HG03280 (cell line): ENCODE results near the gene NFIB.

ENCODE experiments used
- ATAC-seq: cut with Tn5 transposase; IDR thresholded peaks from one replicate; pipeline ENCODE4 v1.9.1; 2021; ENCODE audit warnings: mild to moderate bottlenecking, moderate library complexity; ENCODE audit not compliant: unreplicated experiment

Gene NFIB

DNA sequence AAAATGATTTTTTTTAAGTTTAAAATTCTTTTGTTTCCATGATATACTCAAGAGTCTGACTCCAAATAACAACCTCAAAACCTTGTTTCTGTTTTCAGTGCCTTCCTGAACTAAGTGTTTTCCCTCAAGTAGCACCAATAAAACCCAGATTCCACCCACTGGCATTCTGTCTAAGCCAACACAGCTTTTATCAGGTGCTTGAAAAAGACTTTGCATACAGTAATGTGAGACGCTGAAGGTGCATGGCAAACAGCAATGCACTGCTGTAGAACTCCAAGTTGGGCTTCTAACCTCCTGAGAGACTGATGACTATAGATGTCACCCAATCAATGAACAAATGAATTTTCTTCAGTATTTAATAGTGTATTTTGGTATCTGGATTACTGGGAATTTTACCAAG, 95.7 kb downstream of the NFIB start:
- ATAC-seq, result no peak

DNA sequence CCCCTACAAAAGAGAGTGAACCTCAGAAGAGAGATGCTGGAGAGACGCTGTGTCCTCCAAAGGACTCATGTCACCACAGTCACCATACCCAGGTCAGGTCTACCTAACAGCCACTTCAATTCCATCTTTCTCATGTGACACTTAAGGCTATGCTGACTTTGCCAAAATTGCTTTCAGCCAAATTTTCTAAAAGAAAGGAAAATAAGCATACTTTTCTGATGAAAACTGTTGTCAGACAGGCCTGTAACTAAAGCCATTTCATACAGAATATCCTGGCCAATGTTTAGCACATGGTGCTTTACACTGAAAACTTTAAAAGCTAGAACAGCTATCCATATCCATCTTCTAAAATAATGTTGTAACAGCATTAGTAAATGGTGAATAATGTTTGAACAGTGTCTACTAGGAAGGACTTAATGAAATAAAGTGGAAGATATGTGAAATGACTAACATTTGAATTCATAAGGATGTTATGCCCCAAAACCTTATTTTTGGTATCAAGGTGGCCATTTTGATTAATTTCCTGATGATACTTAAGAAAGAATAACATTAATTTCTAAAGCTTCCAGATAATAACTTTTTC, 97.2 kb downstream of the NFIB start:
- ATAC-seq, result no peak

GRCh38 chr9:14215614-14216013, 98.3 kb downstream of the NFIB start:
- no peak for ATAC-seq

DNA sequence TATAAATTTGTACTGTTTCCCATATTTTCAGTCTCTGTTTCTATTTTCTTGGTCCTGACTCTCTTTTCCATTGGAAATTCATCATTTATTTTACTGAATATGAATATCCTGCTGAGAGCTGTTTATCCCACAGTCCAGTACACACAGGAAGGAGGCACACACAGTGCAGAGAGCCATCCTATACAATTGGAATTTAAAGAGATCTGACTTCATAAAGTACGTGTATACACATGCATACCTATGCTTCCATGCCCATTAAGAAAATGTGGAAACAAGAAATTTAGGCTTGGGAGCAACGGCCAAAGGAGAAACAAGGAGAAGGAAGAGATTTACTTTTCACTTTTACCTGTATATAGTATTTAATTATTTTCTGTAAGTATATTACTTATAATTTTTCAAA, 99.2 kb downstream of the NFIB start:
- no peak for ATAC-seq

GRCh38 chr9:14214065-14214684, 99.8 kb downstream of the NFIB start:
- no peak for ATAC-seq

DNA sequence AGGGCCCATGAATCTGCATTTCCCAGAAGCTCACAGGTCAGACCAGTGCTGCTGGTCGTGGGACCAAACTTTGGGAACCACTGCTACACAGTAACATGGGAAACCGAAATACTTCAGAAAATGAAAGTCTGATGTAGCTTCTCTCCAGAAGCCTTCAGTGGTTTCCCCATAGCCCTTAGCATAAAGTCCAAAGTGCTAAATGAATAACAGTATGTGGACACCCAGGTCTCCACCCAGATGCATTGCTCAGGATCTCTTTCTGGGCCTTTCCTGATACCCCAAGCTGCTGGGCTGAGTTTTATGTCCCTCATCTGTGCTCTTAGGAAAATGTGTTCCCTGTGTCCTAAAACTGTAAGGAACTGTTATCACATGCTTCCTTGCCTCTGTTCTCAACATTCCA, 100.4 kb downstream of the NFIB start:
- no peak for ATAC-seq

- no peak for ATAC-seq
Measured at GRCh38 chr9:14212697-14213420, 101.1 kb downstream of the NFIB start.

- ATAC-seq, result no peak
Measured at GRCh38 chr9:14212077-14212476, 101.9 kb downstream of the NFIB start.

DNA sequence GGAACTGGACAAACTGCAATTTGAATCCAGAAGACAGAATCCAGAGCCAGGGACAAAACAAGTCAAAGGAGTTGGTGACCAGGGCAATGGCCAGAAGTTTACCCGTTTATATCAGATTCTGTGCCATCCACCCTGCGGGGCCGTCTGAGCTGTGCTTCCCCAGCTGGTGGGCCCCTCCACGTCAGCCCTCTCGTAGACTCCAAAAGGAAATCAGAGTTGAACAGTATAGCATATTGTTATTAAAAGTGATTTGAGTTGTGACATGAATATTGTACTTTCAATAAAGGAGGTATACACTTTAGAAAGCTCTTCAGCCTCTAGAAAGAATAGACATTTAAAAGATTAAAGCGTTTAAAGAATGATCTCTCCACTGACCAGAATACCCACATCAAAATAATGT, 102.4 kb downstream of the NFIB start:
- no peak for ATAC-seq

DNA sequence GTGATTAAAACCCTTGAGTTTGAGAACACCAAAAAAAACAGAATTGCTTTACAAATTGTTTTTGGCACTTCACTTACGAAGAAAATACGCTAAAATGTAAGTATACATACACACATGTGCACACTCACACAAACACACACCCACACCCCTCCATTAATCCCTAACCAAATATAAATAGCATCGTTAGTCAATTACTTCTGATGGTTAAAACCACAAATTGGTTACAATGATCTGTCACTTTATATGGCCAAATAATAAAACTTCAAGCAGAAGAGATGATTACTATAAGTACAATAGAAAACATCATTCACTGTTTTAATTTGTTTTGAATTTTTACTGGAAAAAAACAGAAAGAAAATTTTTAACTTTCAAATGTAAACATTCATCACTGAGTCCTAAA, 103.5 kb downstream of the NFIB start:
- ATAC-seq, result no peak

GRCh38 chr9:14209399-14210345, 104.3 kb downstream of the NFIB start:
- no peak for ATAC-seq

DNA sequence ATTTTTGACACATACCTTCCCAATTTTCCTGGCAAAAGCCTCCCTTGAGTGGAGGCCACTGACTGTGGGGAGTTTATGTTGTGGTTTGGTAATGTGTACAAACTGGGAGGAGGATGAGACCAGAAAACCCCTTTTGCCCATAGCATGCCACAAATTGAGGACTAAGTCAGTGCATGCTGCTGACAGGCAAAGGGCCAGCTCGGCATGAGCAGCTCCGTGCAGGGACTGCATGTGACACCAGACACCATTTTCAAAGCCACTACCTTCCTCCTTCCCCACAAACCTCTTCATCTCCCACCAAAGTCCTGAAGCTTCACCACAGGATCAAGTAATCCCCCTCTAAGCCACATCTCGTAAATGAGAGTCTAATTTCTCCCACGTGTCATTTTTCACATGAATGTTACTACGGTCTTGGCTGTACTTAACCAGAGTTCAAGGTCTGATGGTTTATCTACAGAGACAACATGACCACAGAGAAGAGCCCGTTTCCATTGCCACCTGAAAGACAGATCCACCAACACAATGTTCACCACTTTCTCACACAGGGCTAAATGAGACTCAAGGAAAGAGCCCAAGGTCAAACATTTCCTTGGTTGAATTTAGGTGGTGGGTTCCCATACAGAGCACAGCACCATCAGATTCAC, 106.5 kb downstream of the NFIB start:
- ATAC-seq, result no peak

DNA sequence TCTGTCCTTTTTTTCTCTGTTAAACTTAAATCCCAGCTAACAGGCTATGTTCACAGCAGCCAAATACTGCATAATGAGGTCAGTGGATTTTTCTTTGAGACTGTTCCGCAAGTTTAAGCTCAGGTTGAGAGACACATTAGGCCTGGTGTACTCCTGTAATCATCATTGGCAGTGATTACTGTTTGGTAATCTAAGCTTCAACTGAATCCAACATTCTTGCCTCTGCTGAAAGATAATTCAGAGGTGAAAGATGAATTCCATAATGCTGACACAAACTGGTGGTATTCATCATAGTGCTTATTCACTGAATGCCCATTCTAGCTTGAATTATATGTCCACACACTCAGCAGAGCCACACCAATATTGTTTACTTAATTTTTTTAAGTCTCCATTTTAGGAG, 108.5 kb downstream of the NFIB start:
- ATAC-seq, result no peak

- no peak for ATAC-seq
Measured at GRCh38 chr9:14203356-14204056, 110.4 kb downstream of the NFIB start.

DNA sequence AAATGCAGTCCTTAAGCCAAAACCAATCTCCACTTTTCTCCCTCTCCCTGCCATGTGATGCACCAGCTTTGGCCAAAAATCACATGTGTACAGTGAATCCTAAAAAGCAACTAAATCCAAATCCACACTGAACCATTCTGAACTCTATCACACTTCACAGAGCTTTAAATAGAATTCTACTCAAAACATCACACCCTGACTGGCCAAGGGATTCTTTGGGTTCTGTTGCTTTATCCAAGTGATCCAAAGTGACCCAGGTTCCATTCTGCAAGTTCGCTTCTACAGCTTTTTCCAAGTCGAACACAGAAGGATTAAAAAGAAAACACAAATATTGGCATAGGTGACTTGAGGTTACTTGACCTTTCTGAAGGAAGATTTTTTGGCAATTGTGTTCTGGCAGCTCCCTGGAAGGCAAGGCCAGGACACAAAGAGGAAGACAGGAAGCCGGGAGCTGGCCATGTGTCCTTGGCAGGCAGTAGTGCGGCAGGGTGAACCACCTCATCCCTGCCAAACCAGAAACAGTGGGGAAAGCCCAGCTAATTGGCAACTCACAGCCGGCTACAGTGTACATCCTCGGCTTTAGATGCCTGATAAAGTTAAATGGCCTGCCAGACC, 115.0 kb downstream of the NFIB start:
- ATAC-seq, result no peak

DNA sequence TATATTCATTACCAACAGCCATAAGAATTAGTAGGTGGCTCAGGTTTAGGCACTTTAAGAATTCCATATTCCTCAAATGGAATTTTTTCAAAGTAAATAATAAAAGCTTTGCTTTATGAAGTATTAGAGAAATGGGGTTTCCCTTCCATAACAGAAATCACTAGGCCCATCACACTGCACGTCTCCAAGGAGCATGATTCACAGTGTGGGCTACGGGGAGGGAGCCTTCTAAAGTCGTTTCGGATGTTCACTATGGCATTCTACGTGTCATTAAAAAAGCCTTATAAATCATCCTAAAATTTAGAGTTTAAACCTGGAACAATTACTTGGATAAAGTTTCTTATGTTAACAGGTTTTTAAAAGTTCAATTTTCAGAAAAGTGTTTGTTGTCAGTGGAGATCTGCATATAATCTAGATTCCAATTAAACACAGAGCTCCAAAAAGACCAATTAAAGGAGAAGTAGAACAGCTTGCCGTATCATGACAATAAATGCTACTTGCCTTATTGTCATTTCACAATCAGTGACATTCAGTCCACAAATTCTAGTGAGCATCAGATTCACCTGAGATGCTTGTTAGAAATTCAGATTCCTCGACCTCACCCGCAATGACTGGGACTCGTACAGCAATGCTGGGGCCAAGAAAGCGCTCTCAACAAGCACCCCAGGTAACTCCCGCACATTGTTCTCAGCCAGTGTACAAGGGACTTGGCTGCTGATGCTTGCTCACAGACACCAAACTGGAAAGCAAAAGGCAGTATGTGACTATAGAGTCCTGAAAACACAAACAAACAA, 115.7 kb downstream of the NFIB start:
- ATAC-seq, result no peak

DNA sequence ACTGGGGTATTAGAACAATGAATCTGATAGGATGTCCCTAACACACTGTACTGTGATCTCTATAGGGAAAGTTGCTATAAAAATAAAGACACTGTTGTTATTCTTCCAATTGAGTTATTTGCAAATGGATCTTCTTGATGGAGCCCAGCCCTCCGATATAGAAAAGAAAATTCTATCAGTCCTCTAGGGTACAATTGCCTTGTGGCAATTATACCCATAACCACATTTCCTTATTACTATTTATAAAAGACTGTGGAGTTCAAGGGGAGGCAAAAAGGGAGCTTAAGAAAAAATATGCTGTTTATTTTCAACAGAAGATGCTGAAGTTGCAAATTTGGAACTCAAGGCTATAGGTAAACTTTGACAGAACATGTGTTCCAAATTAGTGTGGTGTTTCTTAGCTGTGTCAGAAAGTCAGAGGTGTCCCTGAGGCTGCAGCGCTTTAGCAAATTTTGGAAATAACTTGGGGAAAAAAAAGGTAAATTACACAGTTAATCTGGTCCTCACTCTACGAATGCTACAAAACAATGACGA, 116.5 kb downstream of the NFIB start:
- no peak for ATAC-seq

DNA sequence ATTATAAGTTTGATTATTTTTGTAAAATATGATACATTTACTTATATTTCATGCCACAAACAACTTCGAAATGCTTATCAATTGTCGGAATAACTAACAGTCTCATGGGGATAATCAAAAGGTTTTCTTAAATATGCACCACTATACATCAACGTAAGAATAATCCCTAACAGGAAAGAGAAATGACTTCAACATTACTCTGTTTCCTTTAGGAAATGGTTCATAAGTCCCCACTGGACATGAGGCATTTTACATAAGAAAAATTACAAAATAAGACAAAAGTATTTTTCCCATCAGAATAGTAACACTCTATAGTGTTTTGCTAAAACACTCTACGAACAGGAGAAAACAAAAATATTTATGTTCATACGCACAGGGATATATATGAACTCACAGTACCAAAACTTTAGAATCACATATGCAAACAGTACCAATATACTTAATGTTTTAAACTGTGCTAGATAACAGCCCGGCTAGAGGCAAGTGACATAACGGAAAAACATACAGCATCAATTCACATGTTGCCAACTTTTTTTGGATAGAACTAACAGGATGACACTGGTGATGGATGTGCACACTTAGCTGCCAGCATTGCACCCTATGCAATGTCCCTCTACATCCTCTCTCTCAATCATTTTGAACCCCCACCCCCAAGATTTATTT, 120.5 kb downstream of the NFIB start:
- no peak for ATAC-seq
